Spleen (tissue), 11 donors: ENCODE results near the gene EFNA5. TPM values are rescaled to one million over a fixed set of nuclear protein-coding genes. Genes with fewer than 3 reads are reported as not detected.

Experiments used
- DNase-seq: peaks from one replicate; pipeline ENCODE4 v3.0.0-alpha.2; 2020
- H3K27ac ChIP-seq, 8 donors: fragments of 200-600 bp; sonication (generic) in 7 of 8; 1 replicate in 4 of 8; 2 replicates in 4 of 8; pipeline versions ENCODE4 v1.5.0 to v1.8.0; 2016 to 2021; ENCODE audit warnings: inconsistent platforms in 4 of 8, mild to moderate bottlenecking in 4 of 8, moderate library complexity in 1 of 8
- H3K27me3 ChIP-seq, 7 donors: fragments of 200-600 bp; sonication (generic) in 6 of 7; replicated peaks in 1 of 7; 1 replicate in 4 of 7; 2 replicates in 3 of 7; pipeline versions ENCODE4 v1.5.0 to v1.8.0; 2016 to 2021; ENCODE audit warnings: inconsistent platforms in 3 of 7, mild to moderate bottlenecking in 1 of 7
- H3K36me3 ChIP-seq, 6 donors: fragments of 200-600 bp; sonication (generic) in 5 of 6; 1 replicate in 4 of 6; 2 replicates in 2 of 6; pipeline versions ENCODE4 v1.5.0 to v1.8.0; 2016 to 2021; ENCODE audit warnings: inconsistent platforms in 2 of 6
- H3K4me1 ChIP-seq, 6 donors: fragments of 200-600 bp; sonication (generic) in 5 of 6; 1 replicate in 3 of 6; 2 replicates in 3 of 6; pipeline versions ENCODE4 v1.5.0 to v1.8.0; 2016 to 2021; ENCODE audit warnings: inconsistent platforms in 3 of 6
- H3K4me3 ChIP-seq, 8 donors: fragments of 200-600 bp; sonication (generic) in 7 of 8; 1 replicate in 4 of 8; 2 replicates in 4 of 8; pipeline versions ENCODE4 v1.5.0 to v1.8.0; 2016 to 2021; ENCODE audit warnings: inconsistent platforms in 4 of 8, mild to moderate bottlenecking in 4 of 8, moderate library complexity in 2 of 8
- H3K9me3 ChIP-seq, 8 donors: fragments of 200-600 bp; sonication (generic) in 7 of 8; 1 replicate in 4 of 8; 2 replicates in 4 of 8; pipeline versions ENCODE4 v1.5.0 to v1.8.0; 2016 to 2021; ENCODE audit warnings: inconsistent platforms in 4 of 8
- CTCF ChIP-seq, 11 experiments: fragments of 200-600 bp in 7 of 11; fragments of 450-650 bp in 4 of 11; sonication (generic) in 4 of 11; IDR thresholded peaks in 8 of 11; conservative IDR thresholded peaks in 3 of 11; 1 replicate in 7 of 11; 2 replicates in 4 of 11; pipeline versions ENCODE4 v1.4.0 to v1.8.0; 2016 to 2021; ENCODE audit warnings: antibody characterized with exemption in 11 of 11, inconsistent platforms in 4 of 11, mild to moderate bottlenecking in 1 of 11
- POLR2A ChIP-seq, 3 donors: fragments of 450-650 bp; IDR thresholded peaks; one replicate each; pipeline ENCODE4 v1.5.1; 2017; ENCODE audit warnings: antibody characterized with exemption in 3 of 3, mild to moderate bottlenecking in 1 of 3
- POLR2AphosphoS5 ChIP-seq, 3 donors: sonication (generic); formaldehyde crosslinking; IDR thresholded peaks; one replicate each; pipeline ENCODE4 v1.5.1; 2017; ENCODE audit warnings: antibody characterized with exemption in 3 of 3
- WGBS, 5 donors: extraction: QIAGEN DNeasy Blood & Tissue Kit in 3 of 5; methylation state at CpG; one replicate each; pipeline versions ENCODE4 v1.1.5 to v1.1.7; 2013 to 2018; 5-methylcytosine and 5-hydroxymethylcytosine counted together
- intact Hi-C: fragments of 100-400 bp; cut with DNase I; formaldehyde crosslinking; loops from one replicate; pipeline ENCODE4 v1.15.0; 2023; ENCODE audit warnings: low total_unique reads
- polyA plus RNA-seq, 3 donors: library from polyadenylated mRNA; stranded (reverse); fragments of 200-250 nt; gene quantifications; one replicate each; pipeline ENCODE4 v1.2.1, GENCODE V29; 2013
- total RNA-seq, 7 donors: library from RNA; depleted of rRNA in 3 of 7; stranded (reverse); fragments of >200 nt in 3 of 7; fragmentation: NEBNext Ultra II Directional in 4 of 7; extraction: Animal tissue kit (Norgen Biotek cat#: 25700) in 4 of 7; gene quantifications; one replicate each; pipeline versions ENCODE4 v1.1.0 to v1.2.1, GENCODE V29; 2016 to 2021
- donor health status: healthy with polysubstance abuse.
- donor health status: DM: no; HTN: no; CAD: no; lungs with moderate emphysema.
- donor health status: DM: no; HTN: no; CAD: no.
- donor health status: Bipolar disorder and iron deficiency.
- donor health status: healthy.
- donor health status: DM: no; HTN: no; CAD: no.
- donor health status: DM: yes; HTN: yes; CAD: no.

EFNA5 gene
- total and polyA plus RNA-seq, 10 donors, result 0.33 to 29.0 (median 12.2) TPM

- Histone ChIP-seq H3K27ac (no peak overlapping the region), H3K9me3 (no peaks in the 10 kb centered on the region), H3K4me3 (no peak overlapping the region), H3K36me3 (no peaks in the 10 kb centered on the region), H3K4me1 (peaks cover 0 to 14% (median 4%) of the 10 kb centered on the region in 6 donors), H3K27me3 (no peaks in the 10 kb centered on the region)
- no peak for DNase-seq
- no peak for TF ChIP-seq POLR2A (IDR thresholded peaks at IDR 0.05)
- TF ChIP-seq POLR2AphosphoS5 (IDR thresholded peaks at IDR 0.05), result no peak
- TF ChIP-seq CTCF (IDR thresholded peaks at IDR 0.05 in 8 of 11, conservative IDR thresholded peaks at IDR 0.05 in 3 of 11), result no peak
- 71 to 91% (median 83%) methylated on average over 3 of the region's 3 CpGs for WGBS, 5 donors
- intact Hi-C loops, result no loop called here
These were observed 126.3 kb downstream of the EFNA5 start for GRCh38 chr5:107544476-107544875.

- Histone ChIP-seq H3K9me3 (no peaks in the 10 kb centered on the region), H3K4me1 (peaks cover 0 to 17% (median 4%) of the 10 kb centered on the region in 6 donors), H3K27ac (no peak overlapping the region), H3K27me3 (no peaks in the 10 kb centered on the region), H3K4me3 (no peak overlapping the region), H3K36me3 (no peaks in the 10 kb centered on the region)
- TF ChIP-seq POLR2AphosphoS5 (IDR thresholded peaks at IDR 0.05), result no peak
- no peak for TF ChIP-seq POLR2A (IDR thresholded peaks at IDR 0.05)
- TF ChIP-seq CTCF (IDR thresholded peaks at IDR 0.05 in 8 of 11, conservative IDR thresholded peaks at IDR 0.05 in 3 of 11), result no peak
- no peak for DNase-seq
- intact Hi-C loops, result no loop called here
- 78 to 96% (median 82%) methylated on average over 6 of the region's 6 CpGs for WGBS, 5 donors
These were observed 126.9 kb downstream of the EFNA5 start for GRCh38 chr5:107543868-107544267.

GRCh38 chr5:107542831-107543231, 127.9 kb downstream of the EFNA5 start:
- no peak for TF ChIP-seq POLR2AphosphoS5 (IDR thresholded peaks at IDR 0.05)
- no peak for TF ChIP-seq POLR2A (IDR thresholded peaks at IDR 0.05)
- no peak for TF ChIP-seq CTCF (IDR thresholded peaks at IDR 0.05 in 8 of 11, conservative IDR thresholded peaks at IDR 0.05 in 3 of 11)
- Histone ChIP-seq H3K4me3 (no peak overlapping the region), H3K4me1 (peaks cover 0 to 19% (median 4%) of the 10 kb centered on the region in 6 donors), H3K27me3 (no peaks in the 10 kb centered on the region), H3K27ac (peak overlapping the region in 3 of 8 donors; percentile 4 to 26 (median 5)), H3K9me3 (no peaks in the 10 kb centered on the region), H3K36me3 (no peaks in the 10 kb centered on the region)
- no peak for DNase-seq
- 60 to 79% (median 72%) methylated on average over 7 of the region's 7 CpGs for WGBS, 5 donors
- intact Hi-C loops, result no loop called here

- Histone ChIP-seq H3K27ac (peak overlapping the region in 3 of 8 donors; percentile 4 to 26 (median 5)), H3K27me3 (no peaks in the 10 kb centered on the region), H3K4me3 (no peak overlapping the region), H3K4me1 (peaks cover 0 to 19% (median 4%) of the 10 kb centered on the region in 6 donors), H3K36me3 (no peaks in the 10 kb centered on the region), H3K9me3 (no peaks in the 10 kb centered on the region)
- TF ChIP-seq POLR2A (IDR thresholded peaks at IDR 0.05), result no peak
- no peak for TF ChIP-seq POLR2AphosphoS5 (IDR thresholded peaks at IDR 0.05)
- TF ChIP-seq CTCF (IDR thresholded peaks at IDR 0.05 in 8 of 11, conservative IDR thresholded peaks at IDR 0.05 in 3 of 11), result no peak
- 9 to 30% (median 16%) methylated on average over 4 of the region's 4 CpGs for WGBS, 5 donors
- intact Hi-C loops, result no loop called here
- no peak for DNase-seq
These were observed 128.3 kb downstream of the EFNA5 start for GRCh38 chr5:107542428-107542827.
